ENCODE results near the gene USPL1. TPM values are rescaled to one million over a fixed set of nuclear protein-coding genes. Genes with fewer than 3 reads are reported as not detected.

The USPL1 gene
- total and polyA plus RNA-seq, 2 of the 13 experiments (the other 11 are each of a cell fraction or from before 2014, with no cell fraction given): 13.7 to 15.9 TPM

- TF ChIP-seq NR2F2 (IDR thresholded peaks at IDR 0.05; ENCODE audit: borderline replicate concordance, low read depth) (no peak; the same call in 1 of the 2 replicates), ZNF501 (CRISPR knock-in tag; IDR thresholded peaks at IDR 0.05) (peak; percentile 93), SP140L (CRISPR knock-in tag; IDR thresholded peaks at IDR 0.05; ENCODE audit: borderline replicate concordance) (peak; percentile 92), HDAC2 (CRISPR knock-in tag; IDR thresholded peaks at IDR 0.05) (peak; percentile 97), ZUFSP (CRISPR knock-in tag; IDR thresholded peaks at IDR 0.05; ENCODE audit: borderline replicate concordance) (no peak), SMAD1 (CRISPR knock-in tag; IDR thresholded peaks at IDR 0.05; ENCODE audit: borderline replicate concordance, low read depth) (peak; percentile 94; the same call in 1 of the 2 replicates), CAMTA2 (CRISPR knock-in tag; IDR thresholded peaks at IDR 0.05; ENCODE audit: borderline replicate concordance) (peak; percentile 86; the same call in 1 of the 2 replicates), RXRB (CRISPR knock-in tag; IDR thresholded peaks at IDR 0.05; ENCODE audit: borderline replicate concordance) (peak; percentile 92), SALL2 (CRISPR knock-in tag; IDR thresholded peaks at IDR 0.05) (peak; percentile 97), GFI1 (CRISPR knock-in tag; IDR thresholded peaks at IDR 0.05; ENCODE audit: borderline replicate concordance) (peak; percentile 90), CBX2 (IDR thresholded peaks at IDR 0.05; ENCODE audit: low read depth, low read length) (no peak; the same call in 1 of the 2 replicates), CBX2 (CRISPR knock-in tag; IDR thresholded peaks at IDR 0.05; ENCODE audit: low read depth) (peak; percentile 69), SAFB2 (CRISPR knock-in tag; IDR thresholded peaks at IDR 0.05; ENCODE audit: borderline replicate concordance, low read depth) (peak; percentile 92), HOXA3 (CRISPR knock-in tag; IDR thresholded peaks at IDR 0.05) (peak; percentile 99), IRX3 (CRISPR knock-in tag; IDR thresholded peaks at IDR 0.05; ENCODE audit: borderline replicate concordance, low read depth) (peak; percentile 95; the same call in 1 of the 2 replicates), KAT7 (CRISPR knock-in tag; IDR thresholded peaks at IDR 0.05; ENCODE audit: borderline replicate concordance) (peak; percentile 92; the same call in 1 of the 2 replicates), MIER3 (CRISPR knock-in tag; IDR thresholded peaks at IDR 0.05; ENCODE audit: borderline replicate concordance) (peak; percentile 100), ZNF549 (CRISPR knock-in tag; IDR thresholded peaks at IDR 0.05) (no peak), PAF1 (CRISPR knock-in tag; IDR thresholded peaks at IDR 0.05) (no peak), ZBTB7A (CRISPR knock-in tag; IDR thresholded peaks at IDR 0.05) (peak; percentile 52; the same call in 1 of the 2 replicates), MATR3 (CRISPR knock-in tag; IDR thresholded peaks at IDR 0.05) (no peak), MNT (IDR thresholded peaks at IDR 0.05) (peak; percentile 81), ZNF83 (CRISPR knock-in tag; IDR thresholded peaks at IDR 0.05; ENCODE audit: borderline replicate concordance) (peak; percentile 79; the same call in 1 of the 2 replicates), FIP1L1 (IDR thresholded peaks at IDR 0.05; ENCODE audit: borderline replicate concordance, insufficient read depth, low read depth, low read length) (0 out of 2 replicates have a peak, but pooled peaks have one; percentile 13), ZNF414 (CRISPR knock-in tag; IDR thresholded peaks at IDR 0.05) (peak; percentile 93; the same call in 1 of the 2 replicates)
Measured at GRCh38 chr13:30617315-30618185, at the start of gene USPL1 (continued).
